HG02642 (cell line): ENCODE results near the gene AKAP10.
"Not testable (repeated sequence)": the region's sequence is repeated elsewhere in the genome, so short reads cannot be mapped to it uniquely, and the experiment has no call there.

Source experiments
- ATAC-seq: cut with Tn5 transposase; IDR thresholded peaks from one replicate; pipeline ENCODE4 v1.9.1; 2021; ENCODE audit warnings: mild to moderate bottlenecking; ENCODE audit not compliant: unreplicated experiment, poor library complexity

The AKAP10 gene, protein sequence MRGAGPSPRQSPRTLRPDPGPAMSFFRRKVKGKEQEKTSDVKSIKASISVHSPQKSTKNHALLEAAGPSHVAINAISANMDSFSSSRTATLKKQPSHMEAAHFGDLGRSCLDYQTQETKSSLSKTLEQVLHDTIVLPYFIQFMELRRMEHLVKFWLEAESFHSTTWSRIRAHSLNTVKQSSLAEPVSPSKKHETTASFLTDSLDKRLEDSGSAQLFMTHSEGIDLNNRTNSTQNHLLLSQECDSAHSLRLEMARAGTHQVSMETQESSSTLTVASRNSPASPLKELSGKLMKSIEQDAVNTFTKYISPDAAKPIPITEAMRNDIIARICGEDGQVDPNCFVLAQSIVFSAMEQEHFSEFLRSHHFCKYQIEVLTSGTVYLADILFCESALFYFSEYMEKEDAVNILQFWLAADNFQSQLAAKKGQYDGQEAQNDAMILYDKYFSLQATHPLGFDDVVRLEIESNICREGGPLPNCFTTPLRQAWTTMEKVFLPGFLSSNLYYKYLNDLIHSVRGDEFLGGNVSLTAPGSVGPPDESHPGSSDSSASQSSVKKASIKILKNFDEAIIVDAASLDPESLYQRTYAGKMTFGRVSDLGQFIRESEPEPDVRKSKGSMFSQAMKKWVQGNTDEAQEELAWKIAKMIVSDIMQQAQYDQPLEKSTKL

DNA sequence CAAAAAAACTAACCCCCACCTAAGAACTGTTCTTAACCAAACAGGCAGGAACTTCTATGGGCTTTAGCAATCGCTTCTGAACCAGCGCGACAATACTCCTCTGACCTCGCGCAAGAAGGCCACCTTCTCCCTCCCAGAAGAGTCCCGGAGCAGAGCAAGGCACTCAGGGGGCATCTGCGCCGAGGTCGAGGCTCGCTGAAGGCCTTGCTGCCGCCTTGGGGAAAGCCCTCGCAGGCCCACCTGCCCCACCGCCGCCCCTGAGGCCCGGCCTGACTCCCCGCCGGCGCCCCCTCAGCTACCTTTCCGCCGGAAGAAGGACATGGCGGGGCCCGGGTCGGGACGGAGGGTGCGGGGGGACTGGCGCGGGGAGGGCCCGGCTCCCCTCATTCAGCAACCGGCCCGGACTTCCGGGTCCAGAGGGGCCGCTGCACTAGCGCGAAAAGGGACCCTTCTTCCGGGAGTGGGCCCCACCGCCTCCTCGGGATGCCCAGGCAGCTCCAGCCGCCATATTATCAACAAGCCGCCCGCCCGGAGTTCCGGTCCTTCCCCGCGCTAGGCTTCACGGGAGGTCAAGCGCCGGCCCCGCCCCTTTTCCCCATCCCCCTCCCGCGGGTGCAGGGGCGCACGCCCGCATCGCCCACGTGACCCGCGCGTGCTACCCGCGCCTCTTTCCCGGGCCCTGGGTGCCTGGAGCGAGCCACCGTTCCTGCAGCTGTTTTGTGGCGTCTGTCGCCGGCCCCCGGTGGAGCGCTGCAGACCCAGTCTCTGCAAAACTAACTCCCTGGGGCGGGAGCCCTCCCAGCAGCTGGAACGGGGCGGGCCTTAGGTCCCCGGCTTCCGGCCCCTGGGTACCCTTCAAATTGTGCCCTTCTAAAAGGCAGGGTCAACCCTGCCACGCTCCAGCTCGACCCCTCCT is at the start of gene AKAP10:
Gene AKAP10, minus strand, starts transcription at position 536 of the 916 bp plus-strand sequence. Its CDS starts 149 bp downstream, at position 387.
- peak; percentile 90 for ATAC-seq

DNA sequence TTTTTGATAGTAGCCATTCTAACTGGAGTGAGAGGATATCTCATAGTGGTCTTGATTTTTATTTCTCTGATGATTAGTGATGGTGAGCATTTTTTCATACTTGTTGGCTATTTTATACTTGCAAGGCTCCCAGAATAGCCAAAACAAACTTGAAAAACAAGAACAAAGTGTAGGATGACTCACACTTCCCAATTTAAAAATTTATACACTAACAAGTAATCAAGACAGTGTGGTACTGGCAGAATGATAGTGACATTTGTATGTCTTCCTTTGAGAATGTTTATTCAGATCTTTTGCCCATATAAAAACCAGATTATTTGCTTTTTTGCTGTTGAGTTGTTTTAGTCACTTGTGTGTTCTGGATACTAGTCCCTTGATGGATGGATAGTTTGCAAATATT is 49.3 kb upstream of the AKAP10 start:
- no peak for ATAC-seq

DNA sequence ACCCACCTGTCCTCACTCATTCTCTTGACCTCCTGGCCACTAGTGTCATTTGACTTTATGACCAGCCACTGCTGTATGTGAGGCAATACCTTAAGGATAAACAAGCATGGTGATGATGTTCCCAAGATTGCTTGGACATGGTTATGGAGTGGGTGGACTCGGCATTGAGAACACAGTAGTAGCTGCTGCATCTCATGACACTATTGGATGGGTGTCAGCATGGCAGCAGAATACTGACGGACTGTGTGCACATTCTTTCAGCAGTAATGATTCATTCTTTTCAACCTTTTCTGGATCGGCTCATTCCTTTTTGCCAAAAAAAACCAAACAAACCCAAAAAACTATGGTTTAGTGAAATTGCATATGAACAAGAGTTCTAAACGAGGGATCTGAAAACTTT is 45.1 kb upstream of the AKAP10 start:
- ATAC-seq = no peak

DNA sequence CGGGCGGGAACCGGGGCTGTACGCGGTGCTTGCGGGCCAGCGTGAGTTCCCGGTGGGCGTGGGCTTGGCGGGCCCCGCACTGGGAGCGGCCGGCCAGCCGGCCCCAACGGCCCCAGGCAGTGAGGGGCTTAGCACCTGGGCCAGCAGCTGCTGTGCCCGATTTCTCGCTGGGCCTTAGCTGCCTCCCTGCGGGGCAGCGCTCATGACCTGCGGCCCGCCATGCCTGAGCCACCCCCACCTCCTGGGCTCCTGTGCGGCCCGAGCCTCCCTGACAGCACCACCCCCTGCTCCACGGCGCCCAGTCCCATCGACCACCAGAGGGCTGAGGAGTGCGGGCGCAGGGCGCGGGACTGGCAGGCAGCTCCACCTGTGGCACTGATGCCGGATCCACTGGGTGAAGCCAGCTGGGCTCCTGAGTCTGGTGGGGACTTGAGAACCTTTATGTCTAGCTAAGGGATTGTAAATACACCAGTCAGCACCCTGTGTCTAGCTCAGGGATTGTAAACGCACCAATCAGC is 38.9 kb upstream of the AKAP10 start:
- not testable (repeated sequence) for ATAC-seq

DNA sequence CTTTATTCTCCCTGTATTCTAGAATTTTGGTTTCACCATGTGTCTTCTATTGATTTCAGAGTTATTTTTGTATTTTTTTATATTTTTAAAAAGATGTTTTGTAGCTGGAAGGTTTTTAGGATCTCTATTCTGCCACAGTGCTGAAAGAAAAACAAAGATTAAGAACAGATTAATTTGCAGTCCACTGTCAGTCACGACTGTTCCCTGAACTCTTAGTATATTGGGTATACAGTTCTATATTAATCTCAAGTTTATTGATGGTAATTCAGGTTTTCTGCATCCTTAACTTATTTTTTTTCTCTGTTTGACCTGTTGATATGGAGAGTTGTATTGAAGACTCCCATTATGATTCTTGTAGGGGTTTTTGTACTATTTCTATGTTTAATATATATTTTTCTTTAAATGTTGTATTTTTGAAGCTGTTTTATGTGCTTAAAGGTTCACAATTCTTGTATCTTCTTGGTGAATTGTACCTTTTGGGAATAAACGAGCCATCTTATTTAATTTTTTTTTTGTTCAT is 34.4 kb upstream of the AKAP10 start:
- ATAC-seq = no peak

DNA sequence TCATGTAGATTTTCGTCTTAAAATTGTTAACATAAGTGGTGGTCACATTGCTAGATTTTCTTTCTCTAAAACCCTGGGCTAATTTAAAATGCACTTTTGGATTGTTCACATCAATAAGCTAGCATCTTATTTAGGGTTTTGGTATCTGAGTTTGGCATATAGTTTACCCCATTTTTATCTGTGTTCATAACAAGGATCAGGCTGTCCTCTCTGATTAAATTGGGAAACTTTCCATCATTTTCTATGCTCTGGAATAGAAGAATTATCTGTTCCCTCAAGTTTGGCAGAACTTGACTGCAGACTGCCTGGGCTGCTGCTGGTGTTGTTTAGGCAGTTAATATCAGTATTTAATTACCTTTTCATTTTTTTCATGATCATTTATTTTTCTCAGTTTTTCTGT is 33.3 kb upstream of the AKAP10 start:
- no peak for ATAC-seq

DNA sequence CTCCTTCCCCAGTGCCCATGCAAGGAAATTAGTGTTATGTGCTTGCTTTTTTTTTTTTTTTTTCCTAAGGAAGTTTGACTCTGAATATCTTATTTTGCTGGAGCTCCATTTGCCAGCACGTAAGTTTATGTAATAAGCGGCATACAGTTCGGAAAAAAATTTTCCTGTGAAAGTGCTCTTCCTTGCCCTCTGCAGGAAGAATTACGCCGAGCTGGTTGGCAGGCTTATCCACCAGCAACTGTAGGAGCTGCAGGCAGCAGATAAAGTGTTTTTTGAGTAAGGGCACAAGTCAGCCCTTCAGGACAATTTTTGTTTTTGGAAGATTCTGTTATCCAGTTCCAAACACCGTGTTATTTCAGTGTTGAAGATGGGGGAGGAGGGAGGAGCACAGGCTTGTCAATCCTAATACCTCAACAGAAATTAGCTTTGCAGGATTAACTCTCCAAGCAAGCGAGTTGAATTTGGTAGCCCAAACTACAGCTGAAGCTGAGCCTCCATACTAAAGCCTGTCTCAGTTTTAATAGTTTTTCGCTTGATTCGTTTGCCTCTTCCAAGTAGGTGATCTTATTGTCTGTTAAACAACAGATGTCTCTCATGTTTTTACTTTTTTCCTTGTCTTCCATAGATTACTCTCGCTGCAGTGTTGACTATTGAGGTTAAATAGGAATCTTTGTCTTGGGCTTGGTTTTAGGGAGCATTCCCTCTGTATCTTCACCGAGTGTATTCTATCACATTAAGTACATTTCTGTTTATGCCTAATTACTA is 32.7 kb upstream of the AKAP10 start:
- ATAC-seq = no peak

DNA sequence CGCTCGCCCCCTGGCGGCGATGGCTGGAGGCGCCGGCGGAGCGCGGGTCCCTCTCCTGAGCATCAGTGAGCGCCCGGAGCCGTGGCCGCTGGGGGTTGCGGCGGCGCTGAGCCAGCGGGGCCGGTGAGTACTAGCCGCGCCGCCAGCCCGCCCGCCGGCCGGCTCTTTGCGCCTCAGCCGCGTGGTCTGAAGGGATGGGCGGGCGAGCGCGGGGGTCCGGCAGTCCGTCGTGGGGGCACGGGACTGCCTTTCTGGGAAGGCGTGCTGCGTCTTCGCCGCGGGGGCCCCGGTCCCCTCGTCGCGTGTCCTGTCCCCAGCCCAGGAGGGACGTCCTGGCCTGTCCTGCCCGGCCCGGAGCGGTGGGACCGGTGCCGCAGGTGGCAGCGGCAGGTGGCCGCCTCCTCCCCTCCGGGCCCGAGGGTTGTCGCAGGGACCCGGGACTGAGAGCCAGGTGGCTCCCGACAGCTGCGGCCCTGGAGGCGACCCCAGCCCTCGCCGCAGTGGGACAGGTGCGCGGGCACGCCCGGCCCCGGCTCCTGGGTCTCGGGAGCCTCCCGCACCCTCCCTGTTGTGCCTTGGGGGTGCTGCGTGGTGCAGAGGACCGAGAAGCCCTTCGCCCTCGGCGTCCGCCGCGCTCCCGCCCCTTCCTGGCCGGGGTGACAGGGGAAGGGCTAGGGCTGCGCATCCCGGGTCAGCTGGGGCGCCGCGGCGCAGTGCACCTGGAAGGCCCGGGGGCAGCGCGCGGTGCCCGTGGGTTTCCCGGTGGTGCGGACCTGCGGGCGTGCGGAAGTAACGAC is 31.9 kb upstream of the AKAP10 start, which contains the start of gene SPECC1:
Gene SPECC1, plus strand, starts transcription at position 58 of the 797 bp plus-strand sequence. CDS start 87,293 bp downstream, outside the sequence.
- peak; percentile 95 for ATAC-seq

DNA sequence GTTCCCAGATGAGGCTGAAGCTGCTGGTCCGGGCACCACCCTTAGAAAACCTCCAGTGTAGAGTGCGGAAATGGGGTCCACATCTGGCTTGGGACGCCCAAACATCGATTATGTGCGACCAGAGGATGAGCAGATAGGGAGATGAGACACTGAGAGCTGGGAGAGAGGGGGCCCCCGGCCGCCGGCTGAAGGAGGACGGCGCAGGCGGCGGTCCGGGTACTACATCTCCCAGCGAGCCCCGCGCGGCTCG is 31.3 kb upstream of the AKAP10 start:
- ATAC-seq = no peak

DNA sequence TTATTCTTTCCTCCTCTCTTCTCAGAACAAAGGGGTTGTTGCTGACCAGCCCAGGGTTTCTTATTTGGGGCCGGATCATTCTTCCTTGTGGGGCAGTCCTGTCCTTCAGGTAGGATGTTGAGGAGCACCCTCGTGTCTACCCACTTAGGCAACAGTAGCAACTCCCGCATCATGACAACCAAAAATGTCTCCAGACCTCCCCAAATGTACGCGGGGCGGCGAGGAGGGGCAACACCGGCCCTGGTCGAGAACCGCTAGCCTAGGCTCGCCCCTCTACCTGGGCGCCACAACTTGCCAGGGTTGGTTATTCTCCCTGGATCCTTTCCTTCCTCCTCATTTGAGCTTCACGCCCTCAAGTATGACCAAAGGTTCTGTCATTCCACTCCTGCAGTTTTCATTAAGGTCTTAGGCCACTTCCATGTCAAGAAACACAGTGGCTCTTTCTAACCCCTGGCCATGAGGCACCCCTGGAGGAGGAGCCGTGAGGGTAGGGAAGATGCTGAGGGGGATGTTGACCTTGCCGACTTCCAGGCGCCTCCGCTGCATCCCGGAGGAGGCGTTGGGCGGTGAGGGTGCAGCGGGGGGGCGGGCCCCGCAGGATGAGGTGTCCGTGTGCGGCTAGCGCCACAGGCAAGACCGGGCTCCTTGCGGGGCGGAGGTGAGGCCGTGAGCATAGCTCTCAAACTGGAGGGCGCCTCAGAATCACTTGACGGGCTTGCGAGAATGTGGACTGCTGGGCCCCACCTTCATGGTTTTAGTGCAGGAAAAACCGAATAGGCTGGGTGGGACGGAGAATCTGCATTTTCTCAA is 30.8 kb upstream of the AKAP10 start:
- ATAC-seq = peak; percentile 27

DNA sequence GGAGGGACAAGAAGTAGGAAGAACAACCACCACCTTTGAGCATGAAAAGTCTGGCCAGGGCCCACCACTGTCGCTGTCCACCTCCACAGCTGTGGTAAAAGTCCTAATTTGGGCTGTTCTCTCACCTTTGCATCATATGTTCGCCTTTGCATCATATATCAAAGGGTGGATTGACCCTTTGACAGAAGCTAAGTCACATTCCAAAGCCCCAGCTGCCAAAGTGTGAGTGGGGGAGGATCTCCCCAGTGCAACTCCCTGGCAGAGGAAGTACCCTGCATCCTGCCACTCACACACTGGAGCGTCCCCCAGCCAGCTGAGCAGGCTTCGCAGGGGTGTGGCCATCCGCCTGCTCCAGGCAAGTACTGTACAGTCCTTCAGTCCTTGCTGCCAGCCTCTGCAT is 18.9 kb upstream of the AKAP10 start:
- no peak for ATAC-seq

DNA sequence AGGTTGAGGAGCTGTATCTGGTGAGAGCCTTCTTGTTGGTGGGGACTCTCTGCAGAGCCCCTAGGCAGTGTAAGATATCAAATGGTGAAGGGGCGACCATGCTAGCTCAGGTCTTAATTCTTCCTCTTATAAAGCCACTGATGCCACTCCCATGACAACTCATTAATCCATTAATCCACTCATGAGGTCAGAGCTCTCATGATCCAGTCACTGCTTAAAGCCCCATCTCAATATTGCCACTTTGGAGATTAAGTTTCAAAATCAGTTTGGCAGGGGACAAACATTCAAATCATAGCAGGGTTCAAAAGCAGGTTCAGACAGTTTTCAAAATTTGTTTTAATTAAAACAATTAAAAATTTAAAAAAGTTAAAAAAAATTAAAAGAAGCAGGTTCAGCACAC is 18.5 kb upstream of the AKAP10 start:
- no peak for ATAC-seq

DNA sequence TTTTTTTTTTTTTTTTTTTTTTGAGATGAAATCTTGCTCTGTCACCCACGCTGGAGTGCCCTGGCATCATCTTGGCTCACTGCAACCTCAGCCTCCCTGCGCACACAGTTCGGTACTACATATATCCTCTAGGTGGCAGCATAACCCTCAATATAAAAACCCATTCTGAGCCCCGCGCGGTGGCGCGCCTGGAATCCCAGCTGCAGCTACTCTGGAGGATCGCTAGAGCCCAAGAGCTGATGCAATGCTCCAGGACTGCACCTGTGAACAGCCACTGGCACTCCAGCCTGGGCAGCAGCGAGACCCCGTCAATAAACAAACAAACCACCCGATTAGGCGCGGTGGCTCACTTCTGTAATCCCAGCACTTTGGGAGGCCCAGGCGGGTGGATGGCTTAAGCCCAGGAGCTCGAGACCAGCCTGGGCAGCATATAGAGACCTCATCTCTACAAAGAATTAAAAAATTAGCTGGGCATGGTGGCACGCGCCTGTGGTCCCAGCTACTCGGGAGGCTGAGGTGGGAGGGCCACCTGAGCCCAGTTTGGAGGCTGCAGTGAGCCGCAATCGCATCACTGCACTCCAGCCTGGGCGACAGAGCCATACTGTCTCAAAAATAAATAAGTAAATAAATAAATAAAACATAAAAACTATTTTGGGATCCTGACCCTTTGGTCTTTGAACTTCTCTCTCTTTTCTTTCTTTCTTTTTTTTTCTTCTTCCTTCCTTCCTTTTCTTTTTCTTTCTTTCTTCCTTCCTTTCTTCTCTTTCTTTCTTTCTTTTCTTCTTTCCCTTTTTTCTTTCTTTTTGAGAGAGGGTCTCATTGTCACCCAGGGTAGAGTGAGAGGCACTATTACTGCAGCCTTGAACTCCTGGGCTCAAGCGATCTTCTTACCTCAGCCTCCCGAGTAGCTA is 15.4 kb upstream of the AKAP10 start:
- ATAC-seq = peak; percentile 87

DNA sequence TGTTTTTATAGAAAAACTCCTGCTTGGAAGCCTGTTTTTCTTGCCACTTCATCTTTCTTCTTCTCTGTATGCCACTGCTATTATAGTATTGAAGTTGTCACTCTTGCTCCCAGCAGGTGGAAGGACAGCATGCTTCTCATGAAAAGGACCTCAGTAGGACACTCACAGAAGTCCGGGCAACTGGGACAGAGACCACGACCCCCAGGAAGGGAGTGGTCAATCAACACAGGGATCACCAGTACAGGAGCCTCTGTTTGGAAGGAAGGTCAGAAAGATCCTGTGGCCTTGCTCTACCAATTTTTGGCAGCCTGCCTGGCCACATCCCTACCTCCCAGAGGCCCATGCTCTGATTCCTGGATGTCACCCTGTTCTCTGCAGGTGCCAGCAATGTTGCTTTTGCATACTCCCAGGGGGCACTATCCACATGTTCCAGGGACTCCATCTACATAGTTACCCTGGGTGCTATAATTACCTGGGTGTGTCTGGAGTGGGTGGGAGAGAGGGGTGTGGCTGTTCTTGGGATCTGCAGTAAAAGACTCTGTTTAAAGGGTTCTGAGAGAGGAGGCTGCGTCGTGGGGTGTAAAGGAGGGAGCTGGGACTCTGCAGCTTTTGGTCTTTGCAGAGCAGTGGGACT is 13.7 kb upstream of the AKAP10 start:
- no peak for ATAC-seq

DNA sequence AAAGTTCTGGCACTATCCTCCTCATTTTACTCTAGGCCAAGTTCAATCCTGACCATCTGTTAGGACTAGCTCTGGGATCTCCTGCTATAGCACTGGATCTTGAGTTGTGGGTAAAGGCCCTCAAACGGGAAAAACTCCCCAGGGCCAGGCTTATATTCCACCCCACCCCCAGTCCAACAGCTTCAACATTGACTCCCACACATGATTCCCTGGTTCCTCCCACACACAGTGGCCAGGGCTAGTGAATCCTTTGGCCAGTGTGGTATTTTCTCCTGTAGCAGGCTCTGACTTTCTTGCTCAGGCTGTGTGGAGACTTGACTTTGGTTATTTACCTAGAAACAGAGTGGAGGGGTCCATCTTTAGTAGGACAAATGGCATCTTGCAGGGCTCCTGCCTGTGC is 10.3 kb upstream of the AKAP10 start:
- no peak for ATAC-seq

DNA sequence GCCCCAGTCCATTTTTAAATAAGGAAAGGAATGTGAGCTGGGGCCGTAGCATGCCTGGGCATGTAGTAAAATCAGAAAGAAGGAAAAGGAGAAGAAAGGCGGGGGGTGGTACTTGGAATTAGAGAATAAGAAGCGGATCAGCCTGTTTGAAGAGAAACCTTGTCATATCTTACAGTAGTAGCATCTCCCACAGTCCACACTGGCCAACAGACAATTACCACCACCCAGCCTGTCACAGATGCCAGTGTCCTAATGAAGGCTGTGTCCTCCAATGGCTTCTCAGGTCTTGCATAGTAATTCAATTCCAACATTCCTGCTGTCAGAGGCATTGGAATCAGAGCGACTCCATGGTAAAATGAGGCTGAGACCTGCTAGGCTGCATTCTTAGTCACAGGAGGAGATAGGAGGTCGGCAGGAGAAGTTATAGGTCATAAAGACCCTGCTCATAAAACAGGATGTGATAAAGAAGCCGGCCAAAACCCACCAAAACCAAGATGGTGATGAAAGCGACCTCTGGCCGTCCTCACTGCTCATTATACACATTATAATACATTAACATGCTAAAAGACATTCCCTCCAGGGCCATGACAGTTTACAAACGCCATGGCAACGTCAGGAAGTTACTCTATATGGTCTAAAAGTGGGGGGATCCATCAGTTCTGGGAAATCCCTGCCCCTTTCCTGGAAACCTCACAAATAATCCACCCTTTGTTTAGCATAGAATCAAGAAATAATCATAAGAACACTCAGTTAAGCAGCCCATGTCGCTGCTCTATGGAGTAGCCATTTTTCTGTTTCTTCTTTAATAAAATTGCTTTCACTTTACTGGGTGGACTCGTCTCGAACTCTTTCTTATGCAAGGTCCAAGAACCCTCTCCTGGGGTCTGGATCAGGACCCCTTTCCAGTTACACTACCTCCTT is 9.6 kb upstream of the AKAP10 start:
- no peak for ATAC-seq
